Uterus (tissue), 2 donors: ENCODE data around the gene ADGB.

Source experiments
- POLR2A ChIP-seq, 2 donors: fragments of 450-650 bp; IDR thresholded peaks; one replicate each; pipeline ENCODE4 v1.6.1; 2016; ENCODE audit warnings: antibody characterized with exemption in 2 of 2, mild to moderate bottlenecking in 1 of 2, moderate library complexity in 1 of 2
- TF ChIP-seq, protein P1 (sequence below), 4 experiments: fragments of 200-600 bp in 2 of 4; fragments of 450-650 bp in 2 of 4; sonication (generic) in 2 of 4; IDR thresholded peaks; one replicate each; pipeline ENCODE4 v1.5.1; 2016 to 2019; ENCODE audit warnings: antibody characterized with exemption in 4 of 4, mild to moderate bottlenecking in 2 of 4, moderate library complexity in 1 of 4

DNA sequence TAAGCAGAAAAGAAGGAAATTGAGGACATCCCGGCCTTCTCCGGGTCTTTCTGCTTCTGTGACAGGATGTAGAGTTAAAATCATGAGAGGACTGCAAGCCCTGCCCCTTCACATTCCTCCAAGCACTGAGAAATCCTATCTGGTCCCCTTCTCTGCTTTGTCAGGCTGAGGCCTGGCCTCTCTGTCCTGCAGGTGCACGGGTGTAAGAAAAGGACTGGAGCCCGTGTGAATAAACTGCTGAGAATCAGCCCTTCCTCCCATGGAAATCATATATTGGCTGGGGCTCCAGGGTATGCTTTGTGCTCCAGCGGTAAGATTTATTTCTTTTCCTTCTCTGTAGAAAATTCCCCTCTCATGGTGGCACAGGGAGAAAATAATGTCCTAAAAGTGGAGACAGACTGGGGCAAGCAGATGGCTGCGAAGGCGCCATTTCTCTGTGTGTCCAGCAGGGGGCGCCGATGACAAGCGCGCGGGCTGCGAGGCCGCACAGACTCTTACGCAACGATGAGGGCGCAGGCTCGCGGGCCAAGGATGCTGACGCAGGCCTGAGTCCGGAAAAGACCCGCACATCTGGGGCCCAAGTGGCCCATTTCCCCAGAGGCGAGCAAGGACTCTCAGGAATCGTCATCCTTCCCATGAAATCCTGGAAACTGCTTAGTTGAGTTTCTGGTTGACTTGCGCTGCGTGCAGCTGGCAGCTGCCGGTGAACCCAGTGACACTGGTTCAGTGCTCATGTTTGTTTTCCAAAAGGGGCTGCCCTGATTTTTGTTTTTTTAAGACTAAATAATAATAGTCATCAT lies 258.6 kb downstream of the ADGB start:
- TF ChIP-seq, protein P1, sequence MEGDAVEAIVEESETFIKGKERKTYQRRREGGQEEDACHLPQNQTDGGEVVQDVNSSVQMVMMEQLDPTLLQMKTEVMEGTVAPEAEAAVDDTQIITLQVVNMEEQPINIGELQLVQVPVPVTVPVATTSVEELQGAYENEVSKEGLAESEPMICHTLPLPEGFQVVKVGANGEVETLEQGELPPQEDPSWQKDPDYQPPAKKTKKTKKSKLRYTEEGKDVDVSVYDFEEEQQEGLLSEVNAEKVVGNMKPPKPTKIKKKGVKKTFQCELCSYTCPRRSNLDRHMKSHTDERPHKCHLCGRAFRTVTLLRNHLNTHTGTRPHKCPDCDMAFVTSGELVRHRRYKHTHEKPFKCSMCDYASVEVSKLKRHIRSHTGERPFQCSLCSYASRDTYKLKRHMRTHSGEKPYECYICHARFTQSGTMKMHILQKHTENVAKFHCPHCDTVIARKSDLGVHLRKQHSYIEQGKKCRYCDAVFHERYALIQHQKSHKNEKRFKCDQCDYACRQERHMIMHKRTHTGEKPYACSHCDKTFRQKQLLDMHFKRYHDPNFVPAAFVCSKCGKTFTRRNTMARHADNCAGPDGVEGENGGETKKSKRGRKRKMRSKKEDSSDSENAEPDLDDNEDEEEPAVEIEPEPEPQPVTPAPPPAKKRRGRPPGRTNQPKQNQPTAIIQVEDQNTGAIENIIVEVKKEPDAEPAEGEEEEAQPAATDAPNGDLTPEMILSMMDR (IDR thresholded peaks at IDR 0.05), result peak; percentile 90 to 98 (median 95)
- TF ChIP-seq POLR2A (IDR thresholded peaks at IDR 0.05), result no peak
